ENCODE measurements around the gene NCF1. TPM values are rescaled to one million over a fixed set of nuclear protein-coding genes. Genes with fewer than 3 reads are reported as not detected.
A peak's percentile ranks its signal among the peaks of the same experiment; 100 is the strongest.
"Not testable (repeated sequence)": the region's sequence is repeated elsewhere in the genome, so short reads cannot be mapped to it uniquely, and the experiment has no call there.

NCF1 gene
- total RNA-seq, 1 donor from 2014 or later, result 50.8 TPM

DNA sequence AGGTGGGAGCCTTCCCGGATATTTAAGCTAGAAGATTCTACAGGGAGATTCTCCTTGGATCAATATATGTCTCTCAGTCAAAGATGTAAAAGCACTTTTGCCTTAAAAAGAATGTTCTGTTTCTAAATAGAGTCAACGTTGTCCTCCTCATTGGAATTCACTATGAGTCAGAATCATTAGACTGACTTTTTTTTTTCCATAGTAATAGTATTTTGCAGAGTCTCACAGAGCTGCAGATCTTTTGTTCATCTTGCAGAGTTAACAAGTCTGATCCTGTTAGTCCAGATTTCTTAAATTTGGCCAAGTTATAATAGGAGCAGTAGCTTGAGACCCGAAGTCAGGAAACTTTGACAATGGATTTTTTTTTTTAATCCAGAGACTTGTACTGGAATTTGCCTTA lies 14.8 kb upstream of the NCF1 start:
- DNase-seq; H3K27me3 ChIP-seq (ENCODE audit: low read depth); H3K4me1 ChIP-seq; H3K9me3 ChIP-seq; ATAC-seq; intact Hi-C loops (cut with DNase I); H3K36me3 ChIP-seq; H3K27ac ChIP-seq; H3K4me3 ChIP-seq: not testable (repeated sequence)

- H3K4me3 ChIP-seq; H3K36me3 ChIP-seq; H3K4me1 ChIP-seq; H3K27ac ChIP-seq; H3K27me3 ChIP-seq (ENCODE audit: low read depth); DNase-seq; intact Hi-C loops (cut with DNase I); H3K9me3 ChIP-seq: not testable (repeated sequence)
- peak; percentile 56 to 63 for ATAC-seq
These were observed 8.4 kb upstream of the NCF1 start for GRCh38 chr7:74765205-74765918.

DNA sequence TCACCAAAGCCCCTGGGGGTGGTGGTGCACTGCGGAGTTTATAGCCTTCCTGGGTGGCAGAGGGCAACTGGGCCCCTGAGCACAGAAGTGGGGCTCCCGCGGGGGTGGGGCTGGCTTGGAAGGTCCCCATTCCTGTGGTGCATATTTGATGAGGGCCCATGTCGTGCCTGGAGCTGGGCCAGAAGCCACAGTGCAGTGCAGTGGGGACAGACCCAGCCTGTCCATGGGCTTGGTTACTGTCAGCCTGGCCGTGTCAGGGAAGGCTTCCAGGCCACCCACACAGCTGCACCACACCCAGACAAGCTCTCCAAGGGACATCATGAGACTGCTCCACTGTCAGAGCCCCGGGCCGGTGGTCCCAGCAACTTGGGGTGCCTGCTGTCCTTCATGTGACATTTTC lies 7.3 kb upstream of the NCF1 start:
- H3K4me1 ChIP-seq; H3K27ac ChIP-seq; H3K36me3 ChIP-seq; intact Hi-C loops (cut with DNase I); H3K4me3 ChIP-seq; H3K27me3 ChIP-seq (ENCODE audit: low read depth); H3K9me3 ChIP-seq; DNase-seq: not testable (repeated sequence)
- ATAC-seq, result peak; percentile 56 to 67

GRCh38 chr7:74766991-74767390 lies 6.8 kb upstream of the NCF1 start:
- intact Hi-C loops (cut with DNase I); ATAC-seq; H3K4me3 ChIP-seq; H3K36me3 ChIP-seq; H3K27me3 ChIP-seq (ENCODE audit: low read depth); H3K27ac ChIP-seq; DNase-seq; H3K4me1 ChIP-seq; H3K9me3 ChIP-seq: not testable (repeated sequence)

DNA sequence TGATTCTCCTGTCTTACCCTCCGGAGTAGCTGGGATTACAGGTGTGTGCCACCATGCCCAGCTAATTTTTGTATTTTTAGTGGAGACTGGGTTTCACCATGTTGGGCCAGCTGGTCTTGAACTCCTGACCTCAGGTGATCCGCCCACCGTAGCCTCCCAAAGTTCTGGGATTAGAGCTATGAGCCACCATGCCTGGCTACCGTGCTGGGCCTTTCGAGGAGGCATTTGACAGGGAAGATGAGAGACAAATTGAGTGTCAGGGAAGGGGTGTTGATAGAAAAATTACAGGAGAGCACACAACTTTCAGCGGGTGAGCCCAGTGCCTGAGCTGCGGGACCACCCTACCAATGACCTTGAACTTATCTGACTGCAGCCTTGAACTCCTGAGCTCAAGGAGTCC lies 3.7 kb upstream of the NCF1 start:
- H3K4me1 ChIP-seq; H3K9me3 ChIP-seq; H3K36me3 ChIP-seq; H3K27me3 ChIP-seq (ENCODE audit: low read depth); intact Hi-C loops (cut with DNase I); H3K4me3 ChIP-seq; H3K27ac ChIP-seq; DNase-seq; ATAC-seq: not testable (repeated sequence)

DNA sequence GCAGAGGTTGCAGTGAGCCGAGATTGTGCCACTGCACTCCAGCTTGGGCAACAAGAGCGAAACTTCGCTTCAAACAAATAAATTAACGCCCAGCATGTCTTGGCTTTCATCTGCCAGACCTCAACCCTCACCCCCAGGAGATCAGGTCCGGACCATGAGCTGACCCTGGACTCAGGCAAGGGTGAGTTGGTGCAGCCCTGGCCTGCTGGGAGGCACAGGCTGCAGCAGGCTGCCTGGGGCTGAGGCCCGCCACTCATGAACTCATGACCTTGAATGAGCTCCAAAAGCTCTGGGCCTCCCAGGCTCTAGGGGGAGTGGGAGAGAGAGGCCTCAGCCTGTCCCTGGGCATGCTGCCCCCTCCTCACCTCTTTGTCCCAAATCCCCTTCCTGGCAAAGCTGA lies 1.7 kb upstream of the NCF1 start:
- H3K9me3 ChIP-seq; intact Hi-C loops (cut with DNase I); H3K4me1 ChIP-seq; DNase-seq; H3K27ac ChIP-seq; H3K27me3 ChIP-seq (ENCODE audit: low read depth); ATAC-seq; H3K4me3 ChIP-seq; H3K36me3 ChIP-seq: not testable (repeated sequence)

- DNase-seq; H3K27me3 ChIP-seq (ENCODE audit: low read depth); H3K4me1 ChIP-seq; H3K9me3 ChIP-seq; intact Hi-C loops (cut with DNase I); H3K4me3 ChIP-seq; H3K27ac ChIP-seq; H3K36me3 ChIP-seq: not testable (repeated sequence)
- ATAC-seq, result peak in 1 of 2 donors; percentile 16
These were observed 1.3 kb downstream of the NCF1 start for GRCh38 chr7:74775111-74775510.

DNA sequence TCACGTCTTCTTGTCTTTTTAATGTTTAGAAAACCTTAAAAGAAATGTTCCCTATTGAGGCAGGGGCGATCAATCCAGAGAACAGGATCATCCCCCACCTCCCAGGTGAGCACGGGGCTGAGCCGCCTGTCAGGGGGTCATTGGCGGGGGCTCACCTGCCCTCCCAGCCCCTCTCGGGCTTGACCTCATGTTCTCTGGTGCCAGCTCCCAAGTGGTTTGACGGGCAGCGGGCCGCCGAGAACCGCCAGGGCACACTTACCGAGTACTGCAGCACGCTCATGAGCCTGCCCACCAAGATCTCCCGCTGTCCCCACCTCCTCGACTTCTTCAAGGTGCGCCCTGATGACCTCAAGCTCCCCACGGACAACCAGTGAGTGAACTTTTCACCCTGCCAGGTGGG lies 5.2 kb downstream of the NCF1 start:
- ATAC-seq, DNase-seq: not testable (repeated sequence)

GRCh38 chr7:74781746-74782145 lies 7.9 kb downstream of the NCF1 start:
- H3K36me3 ChIP-seq; H3K9me3 ChIP-seq; H3K4me1 ChIP-seq; H3K27me3 ChIP-seq (ENCODE audit: low read depth); H3K27ac ChIP-seq; DNase-seq; intact Hi-C loops (cut with DNase I); H3K4me3 ChIP-seq: not testable (repeated sequence)
- peak; percentile 57 to 65 for ATAC-seq

More for the DNA sequence above, 5.2 kb downstream of the NCF1 start:
- H3K36me3 ChIP-seq; H3K27me3 ChIP-seq (ENCODE audit: low read depth); H3K4me1 ChIP-seq; H3K27ac ChIP-seq; H3K9me3 ChIP-seq; intact Hi-C loops (cut with DNase I); H3K4me3 ChIP-seq: not testable (repeated sequence)

GRCh38 chr7:74783595-74783994 lies 9.8 kb downstream of the NCF1 start:
- DNase-seq; H3K4me3 ChIP-seq; ATAC-seq; H3K9me3 ChIP-seq; H3K36me3 ChIP-seq; H3K4me1 ChIP-seq; intact Hi-C loops (cut with DNase I); H3K27me3 ChIP-seq (ENCODE audit: low read depth); H3K27ac ChIP-seq: not testable (repeated sequence)

- H3K4me1 ChIP-seq, H3K27ac ChIP-seq: not testable (repeated sequence)
These were observed 14.7 kb downstream of the NCF1 start for GRCh38 chr7:74788369-74789150.

GRCh38 chr7:74789200-74789736 lies 15.5 kb downstream of the NCF1 start:
- H3K36me3 ChIP-seq; H3K27ac ChIP-seq; DNase-seq; intact Hi-C loops (cut with DNase I); H3K27me3 ChIP-seq (ENCODE audit: low read depth); H3K4me1 ChIP-seq; H3K4me3 ChIP-seq; H3K9me3 ChIP-seq: not testable (repeated sequence)
- ATAC-seq, result peak; percentile 57 to 68

More at GRCh38 chr7:74788369-74789150, 14.7 kb downstream of the NCF1 start:
- DNase-seq (peak; percentile 96), ATAC-seq (peak; percentile 96 to 98)
- H3K36me3 ChIP-seq; H3K9me3 ChIP-seq; intact Hi-C loops (cut with DNase I); H3K27me3 ChIP-seq (ENCODE audit: low read depth): not testable (repeated sequence)
- H3K4me3 ChIP-seq, result peak overlapping the region; percentile 31

DNA sequence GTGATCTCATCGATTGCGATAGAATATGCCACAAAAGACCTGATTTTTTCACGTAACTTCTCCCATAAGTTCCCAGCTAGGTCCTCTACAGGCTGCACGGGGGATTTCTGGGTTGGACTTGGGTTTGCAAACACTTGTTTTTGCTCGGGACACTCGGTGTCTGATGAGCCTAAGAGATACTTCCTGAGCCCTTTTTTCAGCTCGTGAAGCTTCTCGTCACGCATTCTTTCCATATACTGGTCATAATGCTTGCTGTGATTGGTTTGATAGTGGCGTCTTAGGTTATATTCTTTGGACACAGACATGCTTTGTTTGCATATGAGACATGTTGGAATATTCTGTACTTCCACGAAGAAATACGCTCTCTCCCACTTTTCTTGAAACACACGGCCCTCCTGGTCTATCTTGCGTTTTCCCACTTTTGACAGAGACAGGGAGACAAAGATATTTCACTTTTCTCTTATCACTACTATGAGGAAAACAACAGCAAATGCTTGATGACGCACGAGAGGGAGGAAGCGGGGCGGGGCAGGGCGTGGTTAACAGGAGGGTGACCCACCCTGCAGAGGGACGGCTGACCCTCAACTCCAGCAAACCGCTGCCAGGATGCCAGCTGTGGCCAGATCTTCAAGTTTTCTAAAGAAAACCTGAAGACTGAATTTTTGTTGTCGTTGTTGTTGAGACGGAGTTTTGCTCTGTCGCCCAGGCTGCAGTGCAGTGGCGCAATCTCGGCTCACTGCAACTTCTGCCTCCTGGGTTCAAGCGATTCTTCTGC lies 24.2 kb downstream of the NCF1 start:
- intact Hi-C loops (cut with DNase I); ATAC-seq: not testable (repeated sequence)

More for the DNA sequence above, 24.2 kb downstream of the NCF1 start:
- H3K4me1 ChIP-seq; H3K36me3 ChIP-seq; H3K27me3 ChIP-seq (ENCODE audit: low read depth); H3K27ac ChIP-seq; H3K4me3 ChIP-seq; DNase-seq; H3K9me3 ChIP-seq: not testable (repeated sequence)

Measured in lower lobe of right lung (tissue), 2 donors.